ENCODE measurements around the gene MYOF.

GRCh38 chr10:93344691-93345090 is 137.4 kb downstream of the MYOF start:
- TF ChIP-seq CTCF (IDR thresholded peaks at IDR 0.05 in 4 of 5, conservative IDR thresholded peaks at IDR 0.05 in 1 of 5): no peak
- TF ChIP-seq POLR2A (IDR thresholded peaks at IDR 0.05): no peak
